ENCODE data around the gene SP7. TPM values are rescaled to one million over a fixed set of nuclear protein-coding genes. Genes with fewer than 3 reads are reported as not detected.

The SP7 gene
- total RNA-seq, 4 donors from 2014 or later: 0.21 TPM; not detected in 3

GRCh38 chr12:53345486-53346188 lies 9.5 kb upstream of the SP7 start:
- Histone ChIP-seq H3K9me3 (no peaks in the 10 kb centered on the region), H3K27me3 (no peaks in the 10 kb centered on the region), H3K27ac (peak overlapping the region; percentile 88 to 96 (median 94)), H3K4me1 (peaks cover 0 to 20% (median 7%) of the 10 kb centered on the region in 4 donors), H3K4me3 (peak overlapping the region in 3 of 4 donors; percentile 83 to 94 (median 90)), H3K36me3 (no peaks in the 10 kb centered on the region)
- 23 to 25% methylated on average over 10 of the region's 10 CpGs for WGBS, 2 donors
- TF ChIP-seq, protein P1, sequence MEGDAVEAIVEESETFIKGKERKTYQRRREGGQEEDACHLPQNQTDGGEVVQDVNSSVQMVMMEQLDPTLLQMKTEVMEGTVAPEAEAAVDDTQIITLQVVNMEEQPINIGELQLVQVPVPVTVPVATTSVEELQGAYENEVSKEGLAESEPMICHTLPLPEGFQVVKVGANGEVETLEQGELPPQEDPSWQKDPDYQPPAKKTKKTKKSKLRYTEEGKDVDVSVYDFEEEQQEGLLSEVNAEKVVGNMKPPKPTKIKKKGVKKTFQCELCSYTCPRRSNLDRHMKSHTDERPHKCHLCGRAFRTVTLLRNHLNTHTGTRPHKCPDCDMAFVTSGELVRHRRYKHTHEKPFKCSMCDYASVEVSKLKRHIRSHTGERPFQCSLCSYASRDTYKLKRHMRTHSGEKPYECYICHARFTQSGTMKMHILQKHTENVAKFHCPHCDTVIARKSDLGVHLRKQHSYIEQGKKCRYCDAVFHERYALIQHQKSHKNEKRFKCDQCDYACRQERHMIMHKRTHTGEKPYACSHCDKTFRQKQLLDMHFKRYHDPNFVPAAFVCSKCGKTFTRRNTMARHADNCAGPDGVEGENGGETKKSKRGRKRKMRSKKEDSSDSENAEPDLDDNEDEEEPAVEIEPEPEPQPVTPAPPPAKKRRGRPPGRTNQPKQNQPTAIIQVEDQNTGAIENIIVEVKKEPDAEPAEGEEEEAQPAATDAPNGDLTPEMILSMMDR (IDR thresholded peaks at IDR 0.05): peak in 1 of 5 experiments; percentile 8
- TF ChIP-seq EP300 (IDR thresholded peaks at IDR 0.05) (no peak), POLR2A (IDR thresholded peaks at IDR 0.05) (no peak)
- DNase-seq (ENCODE audit: low spot score in 2 of 2): no peak

DNA sequence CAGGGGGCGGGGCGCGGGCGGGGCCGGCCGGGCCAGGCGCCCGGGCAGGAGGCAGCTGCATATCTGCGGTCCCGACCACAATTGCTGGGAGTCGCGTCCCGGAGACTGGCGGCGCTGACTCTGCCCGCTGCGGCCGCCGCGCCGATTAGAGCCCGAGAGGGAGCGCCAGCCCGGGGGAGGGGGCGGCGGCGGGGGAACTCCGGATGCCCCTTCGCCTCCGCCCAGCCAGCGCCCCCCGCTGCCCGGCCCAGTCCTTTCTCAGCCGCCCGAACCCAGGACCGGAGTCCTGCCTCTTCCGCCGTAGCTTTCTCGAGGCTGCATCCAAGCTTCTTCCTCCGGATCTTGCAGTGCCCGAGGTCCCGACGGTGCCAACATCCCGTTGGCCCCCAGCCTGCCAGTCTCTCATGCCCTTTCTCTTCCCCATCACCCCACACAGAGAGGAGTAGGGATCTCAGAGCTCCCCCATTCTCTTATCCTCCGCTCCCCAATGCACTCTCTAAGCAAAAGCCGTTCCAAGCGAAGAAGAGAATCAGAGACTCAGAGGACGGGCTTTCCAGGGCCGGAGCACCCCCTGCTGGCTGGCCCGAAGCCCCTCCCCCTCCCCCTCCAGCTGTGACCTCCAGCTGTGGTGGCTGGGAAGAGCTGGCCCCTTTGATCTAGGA lies 8.8 kb upstream of the SP7 start:
- Histone ChIP-seq H3K4me3 (peak overlapping the region; percentile 83 to 94 (median 87)), H3K4me1 (peaks cover 0 to 20% (median 7%) of the 10 kb centered on the region in 4 donors), H3K36me3 (no peaks in the 10 kb centered on the region), H3K27ac (peak overlapping the region; percentile 88 to 96 (median 94)), H3K27me3 (no peaks in the 10 kb centered on the region), H3K9me3 (no peaks in the 10 kb centered on the region)
- DNase-seq (ENCODE audit: low spot score in 2 of 2): peak; percentile 62 to 76
- TF ChIP-seq POLR2A (IDR thresholded peaks at IDR 0.05) (peak in 1 of 2 donors; percentile 44), EP300 (IDR thresholded peaks at IDR 0.05) (peak in 1 of 2 donors; percentile 76)
- TF ChIP-seq, protein P1 (IDR thresholded peaks at IDR 0.05): peak; percentile 78 to 92 (median 83)
- 0 to 1% methylated on average over 18 to 30 of the region's 50 CpGs for WGBS, 2 donors

DNA sequence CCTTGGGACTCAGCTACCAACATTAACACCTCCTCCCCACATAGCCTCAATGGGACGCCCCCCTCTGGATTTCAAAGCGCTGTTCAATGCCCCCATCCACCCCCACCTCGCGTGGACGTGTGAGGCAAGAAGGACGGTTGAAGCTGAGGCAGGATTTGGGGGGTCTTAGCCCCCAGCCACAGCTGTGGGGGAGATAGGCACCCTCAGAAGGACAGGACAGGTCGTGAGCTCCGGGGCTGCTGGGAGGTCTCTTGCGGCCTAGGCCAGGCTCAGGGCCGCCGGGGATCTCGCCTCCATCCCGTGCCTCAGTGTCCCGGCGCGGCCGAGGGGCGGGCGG lies 8.3 kb upstream of the SP7 start:
- peaks cover 0 to 20% (median 7%) of the 10 kb centered on the region in 4 donors for H3K4me1 ChIP-seq
- no peaks in the 10 kb centered on the region for H3K27me3 ChIP-seq
- TF ChIP-seq POLR2A (IDR thresholded peaks at IDR 0.05) (no peak), EP300 (IDR thresholded peaks at IDR 0.05) (no peak)
- TF ChIP-seq, protein P1 (IDR thresholded peaks at IDR 0.05): no peak
- H3K4me3 ChIP-seq: peak overlapping the region; percentile 23 to 90 (median 84)
- no peak for DNase-seq (ENCODE audit: low spot score in 2 of 2)
- H3K27ac ChIP-seq: peak overlapping the region; percentile 88 to 96 (median 94)
- H3K9me3 ChIP-seq: no peaks in the 10 kb centered on the region
- no peaks in the 10 kb centered on the region for H3K36me3 ChIP-seq
- WGBS, 2 donors: 4 to 6% methylated on average over 5 to 12 of the region's 19 CpGs

DNA sequence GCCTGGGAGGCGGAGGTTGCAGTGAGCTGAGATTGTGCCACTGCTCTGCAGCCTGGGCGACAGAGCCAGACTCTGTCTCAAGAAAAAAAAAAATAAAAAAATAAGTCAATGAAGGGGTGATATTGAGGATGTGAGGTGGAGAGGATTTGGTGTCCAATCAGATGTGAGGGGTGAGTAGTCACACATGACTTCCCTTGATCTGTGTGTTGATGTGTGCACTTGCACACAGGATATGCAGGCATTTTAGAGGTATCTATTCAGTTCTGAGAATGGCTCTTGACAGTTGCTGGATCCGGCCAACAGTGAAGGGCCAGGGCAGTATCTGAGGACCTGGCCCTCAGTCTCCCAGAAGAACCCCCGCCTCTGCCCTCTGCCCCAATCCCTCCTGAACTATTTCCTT lies 7.8 kb upstream of the SP7 start:
- TF ChIP-seq, protein P1 (IDR thresholded peaks at IDR 0.05): no peak
- no peak for TF ChIP-seq POLR2A (IDR thresholded peaks at IDR 0.05)
- TF ChIP-seq EP300 (IDR thresholded peaks at IDR 0.05): no peak
- Histone ChIP-seq H3K27ac (peak overlapping the region in 3 of 4 donors; percentile 88 to 96 (median 96)), H3K36me3 (no peaks in the 10 kb centered on the region), H3K4me3 (peak overlapping the region in 1 of 4 donors; percentile 90), H3K27me3 (no peaks in the 10 kb centered on the region), H3K9me3 (no peaks in the 10 kb centered on the region), H3K4me1 (peaks cover 0 to 20% (median 7%) of the 10 kb centered on the region in 4 donors)
- DNase-seq (ENCODE audit: low spot score in 2 of 2): no peak
- WGBS, 2 donors: 93 to 95% methylated on average over 4 of the region's 4 CpGs

- no peak for TF ChIP-seq POLR2A (IDR thresholded peaks at IDR 0.05)
- TF ChIP-seq, protein P1 (IDR thresholded peaks at IDR 0.05): no peak
- TF ChIP-seq EP300 (IDR thresholded peaks at IDR 0.05): no peak
- no peaks in the 10 kb centered on the region for H3K36me3 ChIP-seq
- WGBS, 2 donors: 57 to 61% methylated on average over 3 of the region's 3 CpGs
- no peaks in the 10 kb centered on the region for H3K9me3 ChIP-seq
- no peak for DNase-seq (ENCODE audit: low spot score in 2 of 2)
- H3K4me1 ChIP-seq: peaks cover 0 to 20% (median 7%) of the 10 kb centered on the region in 4 donors
- no peak overlapping the region for H3K4me3 ChIP-seq
- peaks cover 0 to 4% of the 10 kb centered on the region in 2 donors for H3K27me3 ChIP-seq
- no peak overlapping the region for H3K27ac ChIP-seq
These were observed 7.3 kb upstream of the SP7 start for GRCh38 chr12:53343449-53343848.

Measured in tibial nerve (tissue), 4 donors.